Brain microvascular endothelial cell (primary cell): ENCODE results near the gene SLC8A1.

Experiments used
- DNase-seq: peaks from one replicate; pipeline ENCODE4 v3.0.0-alpha.2; 2020
- H3K27ac ChIP-seq: fragments of 250-450 bp; sonication (Bioruptor Pico); 2 replicates; pipeline ENCODE4 v1.5.1; 2020; ENCODE audit warnings: mild to moderate bottlenecking, moderate library complexity
- H3K27me3 ChIP-seq: fragments of 250-450 bp; sonication (Bioruptor Pico); replicated peaks from 2 replicates; pipeline ENCODE4 v1.5.1; 2020; ENCODE audit warnings: mild to moderate bottlenecking
- H3K36me3 ChIP-seq: fragments of 250-450 bp; sonication (Bioruptor Pico); replicated peaks from 2 replicates; pipeline ENCODE4 v1.5.1; 2020; ENCODE audit warnings: mild to moderate bottlenecking
- H3K4me3 ChIP-seq: 2 replicates; pipeline ENCODE4 v1.5.1; 2011; ENCODE audit warnings: low read depth, mild to moderate bottlenecking, control low read depth, low read length, moderate library complexity
- in situ Hi-C: cut with HindIII; loops from 2 replicates; pipeline ENCODE4 v1.10.0; 2017; ENCODE audit warnings: low sequenced_read_pairs, low pct_ligation_motif_present
- TF ChIP-seq, protein P1 (sequence below): IDR thresholded peaks from 2 replicates; pipeline ENCODE4 v1.5.1; 2011; ENCODE audit warnings: low read depth, mild to moderate bottlenecking, moderate library complexity, low read length, control low read depth, inconsistent platforms; ENCODE audit errors: missing control alignments

Gene SLC8A1

DNA sequence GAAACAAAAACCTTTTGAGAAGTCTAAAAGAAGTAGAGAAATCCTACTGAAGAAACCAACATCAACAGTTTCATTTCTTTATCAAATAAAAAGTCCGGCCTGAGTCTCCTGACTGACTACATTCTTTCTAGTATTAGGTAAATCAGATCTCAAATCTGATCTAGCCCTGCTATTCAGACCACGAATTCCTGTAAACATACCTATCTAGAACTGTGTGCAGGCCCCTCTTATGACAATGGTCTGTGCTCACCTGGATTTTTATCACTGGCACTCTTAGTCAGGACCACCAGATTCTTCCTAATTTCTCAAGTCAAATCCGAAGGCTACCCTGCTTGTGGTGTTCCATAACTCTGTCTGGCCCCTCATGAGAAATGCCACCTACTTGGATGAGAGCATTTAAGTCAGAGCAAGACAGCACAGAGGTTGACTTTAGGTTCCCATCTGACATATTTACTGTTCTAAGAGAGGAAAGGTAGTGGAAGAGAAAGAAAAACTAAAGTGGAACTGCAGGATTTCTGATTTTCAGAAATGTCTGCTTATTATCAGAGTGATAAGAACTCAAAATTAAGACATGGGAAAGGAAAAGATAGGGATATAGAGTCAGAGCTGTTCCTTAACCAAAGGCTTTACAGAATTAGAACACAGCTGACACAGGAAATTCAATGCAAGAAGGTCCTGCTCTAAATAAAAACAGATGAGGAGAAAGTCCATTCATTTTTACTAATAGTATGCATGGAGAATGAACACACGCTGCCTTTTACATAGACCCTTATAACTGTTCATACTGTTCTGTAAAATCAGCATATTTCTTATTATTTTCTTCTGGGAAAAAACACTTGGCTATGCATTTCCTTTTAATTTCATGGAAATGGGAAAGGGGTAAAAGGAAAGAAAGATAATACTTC is 56.5 kb downstream of the SLC8A1 start:
- DNase-seq, result no peak
- Histone ChIP-seq H3K36me3 (no peaks in the 10 kb centered on the region), H3K27ac (no peak overlapping the region), H3K4me3 (no peak overlapping the region), H3K27me3 (no peaks in the 10 kb centered on the region)
- in situ Hi-C loops, result no loop called here
- TF ChIP-seq, protein P1, sequence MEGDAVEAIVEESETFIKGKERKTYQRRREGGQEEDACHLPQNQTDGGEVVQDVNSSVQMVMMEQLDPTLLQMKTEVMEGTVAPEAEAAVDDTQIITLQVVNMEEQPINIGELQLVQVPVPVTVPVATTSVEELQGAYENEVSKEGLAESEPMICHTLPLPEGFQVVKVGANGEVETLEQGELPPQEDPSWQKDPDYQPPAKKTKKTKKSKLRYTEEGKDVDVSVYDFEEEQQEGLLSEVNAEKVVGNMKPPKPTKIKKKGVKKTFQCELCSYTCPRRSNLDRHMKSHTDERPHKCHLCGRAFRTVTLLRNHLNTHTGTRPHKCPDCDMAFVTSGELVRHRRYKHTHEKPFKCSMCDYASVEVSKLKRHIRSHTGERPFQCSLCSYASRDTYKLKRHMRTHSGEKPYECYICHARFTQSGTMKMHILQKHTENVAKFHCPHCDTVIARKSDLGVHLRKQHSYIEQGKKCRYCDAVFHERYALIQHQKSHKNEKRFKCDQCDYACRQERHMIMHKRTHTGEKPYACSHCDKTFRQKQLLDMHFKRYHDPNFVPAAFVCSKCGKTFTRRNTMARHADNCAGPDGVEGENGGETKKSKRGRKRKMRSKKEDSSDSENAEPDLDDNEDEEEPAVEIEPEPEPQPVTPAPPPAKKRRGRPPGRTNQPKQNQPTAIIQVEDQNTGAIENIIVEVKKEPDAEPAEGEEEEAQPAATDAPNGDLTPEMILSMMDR, result no peak

DNA sequence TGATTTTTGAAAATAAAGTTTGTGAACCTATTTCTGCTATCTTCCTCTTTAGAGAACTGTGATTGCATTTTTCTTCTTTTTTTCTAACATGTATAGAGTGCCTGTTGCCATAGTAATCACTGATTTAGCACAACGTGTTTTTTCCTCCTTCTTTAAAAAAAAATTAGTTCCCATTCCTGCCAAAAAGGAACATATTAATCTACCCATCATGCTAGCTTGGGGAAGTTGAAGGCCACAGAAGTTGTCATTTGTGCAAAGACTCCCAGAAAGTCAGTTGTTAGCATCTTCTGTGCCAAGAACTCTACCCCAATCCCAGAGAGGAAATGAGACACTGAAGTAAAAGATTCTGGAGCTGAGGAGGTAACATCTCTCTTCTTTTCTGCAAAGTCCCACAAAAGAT is 57.3 kb downstream of the SLC8A1 start:
- H3K27ac ChIP-seq, result peak overlapping the region; percentile 8
- H3K36me3 ChIP-seq, result no peaks in the 10 kb centered on the region
- H3K4me3 ChIP-seq, result no peak overlapping the region
- in situ Hi-C loops, result no loop called here
- H3K27me3 ChIP-seq, result no peaks in the 10 kb centered on the region
- DNase-seq, result no peak
- TF ChIP-seq, protein P1, result no peak

DNA sequence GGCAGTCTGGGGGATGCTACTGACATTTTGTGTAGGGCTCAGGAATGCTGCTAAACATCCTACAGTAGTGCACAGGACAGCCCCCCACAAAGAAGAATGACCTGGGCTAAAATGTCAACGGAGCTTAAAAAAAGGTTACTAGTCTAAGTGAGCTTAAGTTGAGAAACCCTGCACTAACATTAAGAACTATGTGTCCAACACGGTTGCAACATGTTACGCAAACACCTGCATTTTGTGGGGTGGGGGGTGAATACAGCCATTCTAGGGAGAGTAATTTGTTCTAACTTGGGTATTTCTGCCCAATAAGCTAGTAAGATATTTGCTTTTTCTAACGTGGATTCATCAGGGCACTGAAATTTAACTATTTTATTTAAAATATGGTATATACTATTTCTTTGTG is 57.9 kb downstream of the SLC8A1 start:
- H3K27me3 ChIP-seq, result no peaks in the 10 kb centered on the region
- TF ChIP-seq, protein P1, result no peak
- no peaks in the 10 kb centered on the region for H3K36me3 ChIP-seq
- H3K4me3 ChIP-seq, result no peak overlapping the region
- no peak overlapping the region for H3K27ac ChIP-seq
- in situ Hi-C loops, result no loop called here
- no peak for DNase-seq

DNA sequence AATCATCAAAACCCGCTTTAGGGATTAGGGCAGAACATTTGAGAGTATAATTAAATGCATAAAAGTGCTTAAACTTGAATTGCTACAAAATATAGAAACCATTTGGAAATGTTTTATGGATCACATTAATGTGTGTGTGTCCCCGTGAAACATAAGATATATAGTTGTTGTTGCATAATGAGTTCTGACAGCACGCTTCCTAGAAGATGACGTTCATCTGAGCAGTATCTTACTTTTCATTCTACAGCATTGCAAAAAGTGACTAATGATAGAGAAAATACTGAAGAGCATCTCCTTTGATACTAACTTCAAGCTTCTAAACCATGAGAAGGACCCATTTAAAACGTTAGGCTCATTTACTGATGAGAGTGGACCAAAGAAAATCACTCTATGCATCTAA is 63.7 kb downstream of the SLC8A1 start:
- Histone ChIP-seq H3K27me3 (no peaks in the 10 kb centered on the region), H3K4me3 (no peak overlapping the region), H3K27ac (no peak overlapping the region), H3K36me3 (no peaks in the 10 kb centered on the region)
- in situ Hi-C loops, result no loop called here
- TF ChIP-seq, protein P1, result no peak
- no peak for DNase-seq

DNA sequence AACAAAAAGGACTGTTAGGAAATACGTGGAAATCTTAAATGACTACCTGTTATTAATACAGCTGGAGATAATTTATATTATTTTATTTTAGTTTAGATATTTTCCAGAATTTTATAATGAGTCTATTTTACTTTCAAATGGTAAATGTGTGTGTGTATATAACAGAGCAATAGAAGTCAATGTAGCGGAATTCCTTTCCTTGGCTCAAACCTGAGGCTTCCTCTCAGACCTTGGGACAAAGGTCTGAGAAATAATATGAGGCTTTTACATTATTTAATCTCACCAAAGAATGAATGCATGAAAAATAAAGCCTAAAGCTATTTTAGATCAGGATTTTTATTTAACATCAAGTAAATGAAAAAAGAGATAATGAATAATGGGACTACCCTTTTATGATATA is 65.7 kb downstream of the SLC8A1 start:
- Histone ChIP-seq H3K27ac (no peak overlapping the region), H3K36me3 (no peaks in the 10 kb centered on the region), H3K27me3 (no peaks in the 10 kb centered on the region), H3K4me3 (no peak overlapping the region)
- TF ChIP-seq, protein P1, result no peak
- in situ Hi-C loops, result no loop called here
- no peak for DNase-seq
